Measurements from ENCODE around the gene KLF17.

DNA sequence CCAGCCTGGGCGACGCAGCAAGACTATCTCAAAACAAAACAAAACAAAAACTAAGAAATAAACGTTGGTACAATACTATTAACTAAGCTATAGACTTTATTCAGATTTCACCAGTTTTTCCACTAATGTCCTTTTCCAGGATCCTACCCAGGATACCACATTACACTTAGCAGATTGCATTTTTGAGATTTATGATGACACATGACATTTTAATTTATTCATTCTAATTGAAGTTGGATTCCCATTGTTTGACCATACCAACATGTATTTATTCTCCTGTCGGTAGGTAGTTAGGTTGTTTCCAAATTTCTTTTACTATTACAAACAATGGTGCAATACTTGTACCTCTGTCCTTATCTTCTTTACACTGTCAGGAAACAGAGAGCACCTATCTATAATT lies 6.8 kb upstream of the KLF17 start:
- no peak for TF ChIP-seq CTCF (IDR thresholded peaks at IDR 0.05; ENCODE audit: low read length)
- no peak for TF ChIP-seq EZH2phosphoT487 (IDR thresholded peaks at IDR 0.05; ENCODE audit: low read length)
- no peak for TF ChIP-seq EZH2 (optimal IDR thresholded peaks at IDR 0.05; ENCODE audit: low read depth, low read length)

Data from MM.1S (cell line).